Neutrophil (primary cell): ENCODE results near the gene ULK1.

Experiments used
- H3K27ac ChIP-seq: fragments of 200-600 bp; sonication (generic); 2 replicates; pipeline ENCODE4 v1.5.1; 2016; ENCODE audit warnings: mild to moderate bottlenecking, moderate library complexity
- H3K27me3 ChIP-seq: fragments of 200-600 bp; sonication (generic); 2 replicates; pipeline ENCODE4 v1.6.0; 2016; ENCODE audit warnings: mild to moderate bottlenecking
- H3K36me3 ChIP-seq: fragments of 200-600 bp; sonication (generic); 2 replicates; pipeline ENCODE4 v1.5.1; 2017
- H3K4me1 ChIP-seq, 2 experiments: fragments of 200-600 bp in 1 of 2; sonication (generic) in 1 of 2; 1 replicate in 1 of 2; 2 replicates in 1 of 2; pipeline versions ENCODE4 v1.5.1 to v1.6.1; 2013 to 2016; ENCODE audit warnings: low read depth in 1 of 2, low read length in 1 of 2, mild to moderate bottlenecking in 1 of 2, moderate library complexity in 1 of 2; ENCODE audit not compliant: control insufficient read depth in 1 of 2, insufficient read depth in 1 of 2
- H3K4me3 ChIP-seq, 2 experiments: fragments of 200-600 bp in 1 of 2; sonication (generic) in 1 of 2; 1 replicate in 1 of 2; 2 replicates in 1 of 2; pipeline ENCODE4 v1.5.1; 2013 to 2016; ENCODE audit warnings: low read depth in 1 of 2, low read length in 1 of 2, mild to moderate bottlenecking in 1 of 2, moderate library complexity in 1 of 2
- H3K9me3 ChIP-seq: fragments of 200-600 bp; sonication (generic); 2 replicates; pipeline ENCODE4 v1.5.1; 2016
- TF ChIP-seq, protein P1 (sequence below): fragments of 200-600 bp; sonication (generic); IDR thresholded peaks from 2 replicates; pipeline ENCODE4 v1.5.1; 2016; ENCODE audit warnings: antibody characterized with exemption

The ULK1 gene

GRCh38 chr12:131965073-131965472 lies 70.7 kb downstream of the ULK1 start:
- peaks cover 6 to 7% of the 10 kb centered on the region in 2 experiments for H3K4me1 ChIP-seq
- H3K27me3 ChIP-seq: no peaks in the 10 kb centered on the region
- H3K9me3 ChIP-seq: no peaks in the 10 kb centered on the region
- H3K36me3 ChIP-seq: peaks cover 21% of the 10 kb centered on the region
- no peak overlapping the region for H3K4me3 ChIP-seq
- TF ChIP-seq, protein P1, sequence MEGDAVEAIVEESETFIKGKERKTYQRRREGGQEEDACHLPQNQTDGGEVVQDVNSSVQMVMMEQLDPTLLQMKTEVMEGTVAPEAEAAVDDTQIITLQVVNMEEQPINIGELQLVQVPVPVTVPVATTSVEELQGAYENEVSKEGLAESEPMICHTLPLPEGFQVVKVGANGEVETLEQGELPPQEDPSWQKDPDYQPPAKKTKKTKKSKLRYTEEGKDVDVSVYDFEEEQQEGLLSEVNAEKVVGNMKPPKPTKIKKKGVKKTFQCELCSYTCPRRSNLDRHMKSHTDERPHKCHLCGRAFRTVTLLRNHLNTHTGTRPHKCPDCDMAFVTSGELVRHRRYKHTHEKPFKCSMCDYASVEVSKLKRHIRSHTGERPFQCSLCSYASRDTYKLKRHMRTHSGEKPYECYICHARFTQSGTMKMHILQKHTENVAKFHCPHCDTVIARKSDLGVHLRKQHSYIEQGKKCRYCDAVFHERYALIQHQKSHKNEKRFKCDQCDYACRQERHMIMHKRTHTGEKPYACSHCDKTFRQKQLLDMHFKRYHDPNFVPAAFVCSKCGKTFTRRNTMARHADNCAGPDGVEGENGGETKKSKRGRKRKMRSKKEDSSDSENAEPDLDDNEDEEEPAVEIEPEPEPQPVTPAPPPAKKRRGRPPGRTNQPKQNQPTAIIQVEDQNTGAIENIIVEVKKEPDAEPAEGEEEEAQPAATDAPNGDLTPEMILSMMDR: no peak
- no peak overlapping the region for H3K27ac ChIP-seq

GRCh38 chr12:131971226-131971625 lies 76.8 kb downstream of the ULK1 start:
- Histone ChIP-seq H3K27ac (no peak overlapping the region), H3K27me3 (no peaks in the 10 kb centered on the region), H3K4me1 (peaks cover 6 to 7% of the 10 kb centered on the region in 2 experiments), H3K4me3 (no peak overlapping the region), H3K9me3 (no peaks in the 10 kb centered on the region), H3K36me3 (no peaks in the 10 kb centered on the region)
- TF ChIP-seq, protein P1: no peak
